Right lobe of liver (tissue), 6 donors: ENCODE data around the gene OGN. TPM values are rescaled to one million over a fixed set of nuclear protein-coding genes. Genes with fewer than 3 reads are reported as not detected.

Experiments used
- ATAC-seq, 4 donors: fragments of 200-7000 bp; cut with Tn5 transposase; one replicate each; pipeline ENCODE4 v1.9.1; 2020; ENCODE audit warnings: mild to moderate bottlenecking in 4 of 4, moderate library complexity in 4 of 4
- DNase-seq, 3 donors: peaks; one replicate each; pipeline ENCODE4 v3.0.0-alpha.2; 2020
- H3K27ac ChIP-seq, 3 donors: fragments of 200-600 bp; one replicate each; pipeline ENCODE4 v1.8.0; 2022
- H3K27me3 ChIP-seq, 2 donors: fragments of 200-600 bp; one replicate each; pipeline ENCODE4 v1.8.0; 2022
- H3K36me3 ChIP-seq, 4 donors: fragments of 200-600 bp; sonication (generic) in 1 of 4; one replicate each; pipeline versions ENCODE4 v1.5.1 to v1.8.0; 2017 to 2022; ENCODE audit warnings: control low read depth in 1 of 4
- H3K4me1 ChIP-seq, 4 donors: fragments of 200-600 bp; sonication (generic) in 1 of 4; one replicate each; pipeline versions ENCODE4 v1.5.1 to v1.8.0; 2017 to 2022; ENCODE audit warnings: control low read depth in 1 of 4
- H3K4me3 ChIP-seq, 3 donors: fragments of 200-600 bp; one replicate each; pipeline ENCODE4 v1.8.0; 2022
- H3K9me3 ChIP-seq, 4 donors: fragments of 200-600 bp; sonication (generic) in 1 of 4; one replicate each; pipeline versions ENCODE4 v1.5.1 to v1.8.0; 2017 to 2022; ENCODE audit warnings: control low read depth in 1 of 4
- CTCF ChIP-seq, 4 donors: fragments of 200-600 bp in 3 of 4; fragments of 450-650 bp in 1 of 4; IDR thresholded peaks; one replicate each; pipeline versions ENCODE4 v1.5.1 to v1.8.0; 2016 to 2022; ENCODE audit warnings: antibody characterized with exemption in 4 of 4, mild to moderate bottlenecking in 2 of 4
- POLR2A ChIP-seq: fragments of 450-650 bp; IDR thresholded peaks from one replicate; pipeline ENCODE4 v1.6.1; 2017; ENCODE audit warnings: antibody characterized with exemption, mild to moderate bottlenecking
- WGBS: methylation state at CpG from one replicate; pipeline ENCODE4 v1.1.6; 2018; ENCODE audit warnings: low coverage, low lambda C conversion rate; ENCODE audit not compliant: insufficient coverage; ENCODE audit errors: missing lambda C conversion rate; 5-methylcytosine and 5-hydroxymethylcytosine counted together
- intact Hi-C, 2 donors: fragments of 100-400 bp; cut with DNase I; formaldehyde crosslinking; loops; one replicate each; pipeline versions ENCODE4 v1.11.2 to v1.14.1; 2022
- long read RNA-seq: library from polyadenylated mRNA; unstranded; transcript quantifications from one replicate; pipeline ENCODE4 v2.0.0, GENCODE V29; 2019
- total RNA-seq, 6 experiments: library from RNA; depleted of rRNA in 2 of 6; stranded (reverse); fragments of >200 nt in 2 of 6; fragmentation: NEBNext Ultra II Directional in 3 of 6; extraction: Animal tissue kit (Norgen Biotek cat#: 25700) in 3 of 6; gene quantifications; one replicate each; pipeline versions ENCODE4 v1.1.0 to v1.2.4, GENCODE V29; 2016 to 2023
- donor health status: DM: no; HTN: yes; CAD: no.
- donor health status: DM: no; HTN: no; CAD: no.
- donor health status: DM: no; HTN: no; CAD: no.
- donor health status: DM: no; HTN: yes; CAD: no.
- donor health status: DM: no; HTN: yes; CAD: no.

OGN gene
- 1 to 10 TPM in 1 of 6 experiments, under 1 TPM in 4, not detected in 1; 0.31 to 1.6 (median 0.43) TPM for total RNA-seq
- long read RNA-seq, result 0 reads

GRCh38 chr9:92404042-92404836 is at the start of gene OGN:
OGN (minus strand) TSS chr9:92404578; CDS start chr9:92403407, 1,171 bp downstream.
- no peak for DNase-seq
- no peak for TF ChIP-seq POLR2A
- no peak for TF ChIP-seq CTCF (IDR thresholded peaks at IDR 0.05)
- ATAC-seq, result no peak
- H3K27ac ChIP-seq, result no peak within 1 kb of the TSS
- no peaks in the 10 kb centered on the region for H3K9me3 ChIP-seq
- no peaks in the 10 kb centered on the region for H3K36me3 ChIP-seq
- H3K4me1 ChIP-seq, result no peaks in the 10 kb centered on the region
- H3K27me3 ChIP-seq, result no peaks in the 10 kb centered on the region
- intact Hi-C loops, result no loop called here
- no peak within 1 kb of the TSS for H3K4me3 ChIP-seq
- 78% methylated on average over 5 of the region's 5 CpGs for WGBS

GRCh38 chr9:92446536-92446935 is 42.2 kb upstream of the OGN start:
- Histone ChIP-seq H3K27ac (no peak overlapping the region), H3K4me3 (no peak overlapping the region), H3K36me3 (no peaks in the 10 kb centered on the region), H3K9me3 (no peaks in the 10 kb centered on the region), H3K4me1 (no peaks in the 10 kb centered on the region), H3K27me3 (no peaks in the 10 kb centered on the region)
- intact Hi-C loops, result loop anchor here in 1 of 2 donors (10.0 kb wide), 1 partner anchor 302 kb away; no protein-coding TSS in a partner anchor
- TF ChIP-seq CTCF (IDR thresholded peaks at IDR 0.05), result no peak
- no peak for TF ChIP-seq POLR2A
- ATAC-seq (no peak), DNase-seq (no peak)

- DNase-seq, result no peak
- WGBS, result no CpG with 5 or more reads among the region's 4 CpGs
- intact Hi-C loops, result loop anchor here in 1 of 2 donors (10.0 kb wide), 1 partner anchor 300 kb away; no protein-coding TSS in a partner anchor
Measured at GRCh38 chr9:92444841-92445240, 40.5 kb upstream of the OGN start.

GRCh38 chr9:92440751-92441046 is 36.3 kb upstream of the OGN start:
- WGBS, result 71% methylated on average over 6 of the region's 6 CpGs

More at GRCh38 chr9:92444841-92445240, 40.5 kb upstream of the OGN start:
- ATAC-seq, result no peak
- Histone ChIP-seq H3K27ac (no peak overlapping the region), H3K4me3 (no peak overlapping the region), H3K9me3 (no peaks in the 10 kb centered on the region), H3K4me1 (no peaks in the 10 kb centered on the region), H3K36me3 (no peaks in the 10 kb centered on the region), H3K27me3 (no peaks in the 10 kb centered on the region)
- TF ChIP-seq CTCF (IDR thresholded peaks at IDR 0.05) (no peak), POLR2A (no peak)

More at GRCh38 chr9:92440751-92441046, 36.3 kb upstream of the OGN start:
- Histone ChIP-seq H3K36me3 (no peaks in the 10 kb centered on the region), H3K4me1 (no peaks in the 10 kb centered on the region), H3K9me3 (no peaks in the 10 kb centered on the region), H3K27ac (no peak overlapping the region), H3K27me3 (no peaks in the 10 kb centered on the region), H3K4me3 (no peak overlapping the region)
- TF ChIP-seq POLR2A (no peak), CTCF (IDR thresholded peaks at IDR 0.05) (no peak)
- intact Hi-C loops, result loop anchor here in 1 of 2 donors (10.0 kb wide), 1 partner anchor 296 kb away; no protein-coding TSS in a partner anchor
- DNase-seq, result no peak
- no peak for ATAC-seq
